GM23338 (cell line): ENCODE data around the gene NT5C1A. TPM values are rescaled to one million over a fixed set of nuclear protein-coding genes. Genes with fewer than 3 reads are reported as not detected.

Source experiments
- ATAC-seq: fragments of 200-7000 bp; cut with Tn5 transposase; 3 replicates; pipeline ENCODE4 v1.9.1; 2020
- DNase-seq: peaks from one replicate; pipeline ENCODE4 v3.0.0-alpha.2; 2015; ENCODE audit warnings: low spot score
- H2AFZ ChIP-seq: fragments of 200-600 bp; sonication (generic); 2 replicates; pipeline ENCODE4 v1.8.0; 2016; ENCODE audit warnings: antibody characterized with exemption, mild to moderate bottlenecking, moderate library complexity
- H3F3A ChIP-seq: fragments of 200-600 bp; sonication (generic); replicated peaks from 2 replicates; pipeline ENCODE4 v1.8.0; 2017; ENCODE audit warnings: antibody characterized with exemption, mixed run types, low read depth
- H3K27ac ChIP-seq: fragments of 200-600 bp; sonication (generic); 2 replicates; pipeline ENCODE4 v1.6.1; 2016; ENCODE audit warnings: low read depth
- H3K27me3 ChIP-seq: fragments of 200-600 bp; sonication (generic); 2 replicates; pipeline ENCODE4 v1.8.0; 2016; ENCODE audit warnings: mild to moderate bottlenecking, mixed run types, moderate library complexity; ENCODE audit not compliant: insufficient read depth
- H3K36me3 ChIP-seq: fragments of 200-600 bp; sonication (generic); 2 replicates; pipeline ENCODE4 v1.8.0; 2016; ENCODE audit warnings: mild to moderate bottlenecking; ENCODE audit not compliant: insufficient read depth
- H3K4me1 ChIP-seq: fragments of 200-600 bp; sonication (generic); 2 replicates; pipeline ENCODE4 v1.8.0; 2016; ENCODE audit warnings: mild to moderate bottlenecking, moderate library complexity; ENCODE audit not compliant: insufficient read depth
- H3K4me2 ChIP-seq: fragments of 200-600 bp; sonication (generic); 2 replicates; pipeline ENCODE4 v1.7.1; 2017; ENCODE audit warnings: mixed run types
- H3K4me3 ChIP-seq: fragments of 200-600 bp; sonication (generic); 2 replicates; pipeline ENCODE4 v1.6.1; 2016; ENCODE audit warnings: mixed run types
- H3K79me2 ChIP-seq: fragments of 200-600 bp; sonication (generic); replicated peaks from 2 replicates; pipeline ENCODE4 v1.8.0; 2017; ENCODE audit warnings: mild to moderate bottlenecking; ENCODE audit not compliant: insufficient read depth
- H3K9me2 ChIP-seq: fragments of 200-600 bp; sonication (generic); 2 replicates; pipeline ENCODE4 v1.8.0; 2017; ENCODE audit not compliant: insufficient read depth
- H4K20me1 ChIP-seq: fragments of 200-600 bp; sonication (generic); replicated peaks from 2 replicates; pipeline ENCODE4 v1.8.0; 2017; ENCODE audit warnings: mild to moderate bottlenecking; ENCODE audit not compliant: insufficient read depth
- H3K27ac Mint-ChIP-seq: 2 replicates; pipeline ENCODE4 v1.8.0; 2020; ENCODE audit warnings: inconsistent platforms, mild to moderate bottlenecking, moderate library complexity, mixed read lengths
- H3K27me3 Mint-ChIP-seq: 3 replicates; pipeline ENCODE4 v1.8.0; 2022; ENCODE audit warnings: low read depth, mild to moderate bottlenecking, moderate library complexity, mixed read lengths, inconsistent platforms; ENCODE audit not compliant: insufficient read depth, poor library complexity
- H3K36me3 Mint-ChIP-seq: 3 replicates; pipeline ENCODE4 v1.8.0; 2021; ENCODE audit warnings: low read depth, mild to moderate bottlenecking, inconsistent platforms, moderate library complexity, mixed read lengths
- H3K4me1 Mint-ChIP-seq: 3 replicates; pipeline ENCODE4 v1.8.0; 2020; ENCODE audit warnings: mild to moderate bottlenecking, inconsistent platforms, mixed read lengths
- H3K4me3 Mint-ChIP-seq: 3 replicates; pipeline ENCODE4 v1.8.0; 2021; ENCODE audit warnings: moderate library complexity, mild to moderate bottlenecking, inconsistent platforms, mixed read lengths
- H3K9me3 Mint-ChIP-seq: 3 replicates; pipeline ENCODE4 v1.8.0; 2020; ENCODE audit warnings: moderate library complexity, mild to moderate bottlenecking, inconsistent platforms, mixed read lengths
- CREB1 ChIP-seq: fragments of 250-450 bp; sonication (Bioruptor Pico); IDR thresholded peaks from 2 replicates; pipeline ENCODE4 v1.5.0; 2020; ENCODE audit warnings: low read depth, mild to moderate bottlenecking, moderate library complexity
- CTCF ChIP-seq, 2 experiments: fragments of 200-600 bp in 1 of 2; sonication (generic) in 1 of 2; conservative IDR thresholded peaks; 2 replicates each; pipeline versions ENCODE4 v1.5.1 to v1.6.1; 2016 to 2017; ENCODE audit warnings: antibody characterized with exemption in 2 of 2, low read depth in 2 of 2, mild to moderate bottlenecking in 2 of 2, moderate library complexity in 1 of 2
- ETS1 ChIP-seq: IDR thresholded peaks from 2 replicates; pipeline ENCODE4 v1.6.1; 2016; ENCODE audit warnings: antibody characterized with exemption
- EZH2 ChIP-seq: fragments of 200-600 bp; sonication (generic); IDR thresholded peaks from one replicate; pipeline ENCODE4 v1.8.0; 2017; ENCODE audit warnings: antibody characterized with exemption, mild to moderate bottlenecking, low read depth; ENCODE audit not compliant: unreplicated experiment
- EZH2phosphoT487 ChIP-seq: fragments of 200-600 bp; sonication (generic); IDR thresholded peaks from one replicate; pipeline ENCODE4 v1.8.1; 2018; ENCODE audit warnings: antibody characterized with exemption; ENCODE audit not compliant: unreplicated experiment
- JUNB ChIP-seq: IDR thresholded peaks from one replicate; pipeline ENCODE4 v1.6.1; 2016; ENCODE audit warnings: antibody characterized with exemption; ENCODE audit not compliant: unreplicated experiment
- NANOG ChIP-seq: IDR thresholded peaks from 2 replicates; pipeline ENCODE4 v1.6.1; 2016; ENCODE audit warnings: antibody characterized with exemption, borderline replicate concordance
- POLR2AphosphoS5 ChIP-seq: IDR thresholded peaks from 2 replicates; pipeline ENCODE4 v1.6.1; 2016; ENCODE audit warnings: antibody characterized with exemption, low read depth
- STAT1 ChIP-seq: IDR thresholded peaks from one replicate; pipeline ENCODE4 v1.6.1; 2016; ENCODE audit warnings: antibody characterized with exemption; ENCODE audit not compliant: unreplicated experiment
- ZNF114 ChIP-seq: fragments of 250-450 bp; sonication (Bioruptor Pico); IDR thresholded peaks from 2 replicates; pipeline ENCODE4 v1.5.0; 2020; ENCODE audit warnings: mild to moderate bottlenecking, moderate library complexity
- ZNF331 ChIP-seq: fragments of 250-450 bp; sonication (Bioruptor Pico); IDR thresholded peaks from 2 replicates; pipeline ENCODE4 v1.5.0; 2020; ENCODE audit warnings: low read depth, mild to moderate bottlenecking, moderate library complexity
- ZNF462 ChIP-seq: fragments of 250-450 bp; sonication (Bioruptor Pico); IDR thresholded peaks from 2 replicates; pipeline ENCODE4 v1.5.0; 2020; ENCODE audit warnings: mild to moderate bottlenecking, moderate library complexity
- polyA plus RNA-seq: library from polyadenylated mRNA; unstranded; fragments of >200 nt; fragmentation: Nextera tagmentation; extraction: Ambion mirVana; gene quantifications from 2 replicates; pipeline ENCODE4 v1.2.1, GENCODE V29; 2016
- total RNA-seq: library from RNA; depleted of rRNA; stranded (reverse); fragments of >200 nt; shearing (Covaris generic); gene quantifications from 2 replicates; pipeline ENCODE4 v1.2.3, GENCODE V29; 2014
- TF ChIP-seq, protein P1 (sequence below): IDR thresholded peaks from one replicate; pipeline ENCODE4 v1.6.1; 2018; ENCODE audit warnings: antibody characterized with exemption; ENCODE audit not compliant: unreplicated experiment

The NT5C1A gene
- total and polyA plus RNA-seq, 2 experiments from 2014 or later: not detected

GRCh38 chr1:39694026-39694425, 22.1 kb upstream of the NT5C1A start:
- H3K27ac Mint-ChIP-seq: no peak overlapping the region
- Histone ChIP-seq H4K20me1 (0 out of 2 replicates have a peak, but pooled peaks cover 13% of the 10 kb centered on the region), H3K36me3 (no peaks in the 10 kb centered on the region), H3K9me2 (no peaks in the 10 kb centered on the region), H3K27me3 (peaks cover 99% of the 10 kb centered on the region), H3F3A (no peaks in the 10 kb centered on the region), H2AFZ (no peak overlapping the region), H3K4me3 (no peak overlapping the region), H3K4me2 (no peak overlapping the region), H3K4me1 (no peaks in the 10 kb centered on the region; the same call in 1 of the 2 replicates), H3K27ac (no peak overlapping the region), H3K79me2 (no peaks in the 10 kb centered on the region)
- ATAC-seq: no peak
- H3K4me1 Mint-ChIP-seq: peaks cover 17% of the 10 kb centered on the region
- DNase-seq: no peak
- H3K27me3 Mint-ChIP-seq: peaks cover 96% of the 10 kb centered on the region
- no peak overlapping the region; the same call in 2 of the 3 replicates for H3K4me3 Mint-ChIP-seq
- no peaks in the 10 kb centered on the region; the same call in 2 of the 3 replicates for H3K36me3 Mint-ChIP-seq
- TF ChIP-seq ZNF462 (no peak), EZH2 (no peak), ZNF114 (CRISPR knock-in tag) (no peak), JUNB (no peak), POLR2AphosphoS5 (no peak), EZH2phosphoT487 (no peak), CTCF (conservative IDR thresholded peaks at IDR 0.05; ENCODE audit: low read depth in 2 of 2) (no peak), STAT1 (no peak), CREB1 (no peak), NANOG (no peak), ETS1 (no peak), ZNF331 (CRISPR knock-in tag) (no peak)
- TF ChIP-seq, protein P1, sequence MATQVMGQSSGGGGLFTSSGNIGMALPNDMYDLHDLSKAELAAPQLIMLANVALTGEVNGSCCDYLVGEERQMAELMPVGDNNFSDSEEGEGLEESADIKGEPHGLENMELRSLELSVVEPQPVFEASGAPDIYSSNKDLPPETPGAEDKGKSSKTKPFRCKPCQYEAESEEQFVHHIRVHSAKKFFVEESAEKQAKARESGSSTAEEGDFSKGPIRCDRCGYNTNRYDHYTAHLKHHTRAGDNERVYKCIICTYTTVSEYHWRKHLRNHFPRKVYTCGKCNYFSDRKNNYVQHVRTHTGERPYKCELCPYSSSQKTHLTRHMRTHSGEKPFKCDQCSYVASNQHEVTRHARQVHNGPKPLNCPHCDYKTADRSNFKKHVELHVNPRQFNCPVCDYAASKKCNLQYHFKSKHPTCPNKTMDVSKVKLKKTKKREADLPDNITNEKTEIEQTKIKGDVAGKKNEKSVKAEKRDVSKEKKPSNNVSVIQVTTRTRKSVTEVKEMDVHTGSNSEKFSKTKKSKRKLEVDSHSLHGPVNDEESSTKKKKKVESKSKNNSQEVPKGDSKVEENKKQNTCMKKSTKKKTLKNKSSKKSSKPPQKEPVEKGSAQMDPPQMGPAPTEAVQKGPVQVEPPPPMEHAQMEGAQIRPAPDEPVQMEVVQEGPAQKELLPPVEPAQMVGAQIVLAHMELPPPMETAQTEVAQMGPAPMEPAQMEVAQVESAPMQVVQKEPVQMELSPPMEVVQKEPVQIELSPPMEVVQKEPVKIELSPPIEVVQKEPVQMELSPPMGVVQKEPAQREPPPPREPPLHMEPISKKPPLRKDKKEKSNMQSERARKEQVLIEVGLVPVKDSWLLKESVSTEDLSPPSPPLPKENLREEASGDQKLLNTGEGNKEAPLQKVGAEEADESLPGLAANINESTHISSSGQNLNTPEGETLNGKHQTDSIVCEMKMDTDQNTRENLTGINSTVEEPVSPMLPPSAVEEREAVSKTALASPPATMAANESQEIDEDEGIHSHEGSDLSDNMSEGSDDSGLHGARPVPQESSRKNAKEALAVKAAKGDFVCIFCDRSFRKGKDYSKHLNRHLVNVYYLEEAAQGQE: no peak
- H3K9me3 Mint-ChIP-seq: peaks cover 2% of the 10 kb centered on the region; the same call in 1 of the 3 replicates
